Motor neuron (in vitro differentiated cells): Measurements from ENCODE around the gene WDFY1. TPM values are rescaled to one million over a fixed set of nuclear protein-coding genes. Genes with fewer than 3 reads are reported as not detected.

Experiments
- ATAC-seq, 8 experiments: fragments of 200-7000 bp; cut with Tn5 transposase; replicated peaks in 6 of 8; 2 replicates each; pipeline ENCODE4 v1.8.0; 2021; ENCODE audit warnings: mild to moderate bottlenecking in 8 of 8, moderate library complexity in 8 of 8
- H3K27ac ChIP-seq, 2 donors: fragments of 250-450 bp; sonication (Bioruptor Pico); 2 replicates each; pipeline ENCODE4 v1.9.0; 2021; ENCODE audit warnings: antibody characterized with exemption in 2 of 2, mild to moderate bottlenecking in 2 of 2, moderate library complexity in 1 of 2
- H3K4me1 ChIP-seq, 2 donors: fragments of 250-450 bp; sonication (Bioruptor Pico); replicated peaks in 1 of 2; 2 replicates each; pipeline ENCODE4 v1.6.1; 2021; ENCODE audit warnings: antibody characterized with exemption in 2 of 2, mild to moderate bottlenecking in 2 of 2, moderate library complexity in 1 of 2
- H3K4me3 ChIP-seq, 5 donors: fragments of 250-450 bp; sonication (Bioruptor Pico); 2 replicates each; pipeline ENCODE4 v1.9.0; 2021; ENCODE audit warnings: antibody characterized with exemption in 5 of 5, mild to moderate bottlenecking in 5 of 5, moderate library complexity in 4 of 5
- WGBS, 10 experiments: fragments of 450-650 bp; shearing (Covaris generic); methylation state at CpG; one replicate each; pipeline ENCODE4 v1.0.0; 2022; 5-methylcytosine and 5-hydroxymethylcytosine counted together
- in situ Hi-C, 9 experiments: fragments of 400-800 bp; cut with MboI; loops; one replicate each; pipeline ENCODE4 v1.15.0; 2021; ENCODE audit warnings: low sequenced_read_pairs in 9 of 9, low pct_unique_long_range_greater_than_20kb in 2 of 9; ENCODE audit not compliant: unreplicated experiment in 9 of 9
- total RNA-seq, 8 experiments: library from RNA; unstranded; fragments of 300-600 nt; gene quantifications; 2 replicates each; pipeline versions ENCODE4 v1.2.3 to v1.2.4, GENCODE V29; 2022

WDFY1 gene
- total RNA-seq, 8 experiments from 2014 or later = 24.7 to 46.2 (median 30.0) TPM

- ATAC-seq = no peak
- WGBS, 10 experiments = 63 to 100% (median 83%) methylated on average over 1 to 3 of the region's 3 CpGs; no CpG with 5 or more reads in 3 of the 10 experiments
- Histone ChIP-seq H3K4me1 (no peaks in the 10 kb centered on the region), H3K27ac (no peak overlapping the region), H3K4me3 (no peak overlapping the region)
- in situ Hi-C loops = no loop called here
Observed at GRCh38 chr2:223853425-223853837, 91.7 kb downstream of the WDFY1 start.

- in situ Hi-C loops = no loop called here
- ATAC-seq = no peak
- H3K4me1 ChIP-seq = no peaks in the 10 kb centered on the region
- no peak overlapping the region for H3K27ac ChIP-seq
- H3K4me3 ChIP-seq = no peak overlapping the region
- 80 to 100% (median 100%) methylated on average over 1 to 3 of the region's 3 CpGs; no CpG with 5 or more reads in 2 of the 10 experiments for WGBS, 10 experiments
Observed at GRCh38 chr2:223852281-223852795, 92.8 kb downstream of the WDFY1 start.

GRCh38 chr2:223847410-223847809 lies 97.7 kb downstream of the WDFY1 start:
- ATAC-seq = no peak
- no peaks in the 10 kb centered on the region for H3K4me1 ChIP-seq
- no peak overlapping the region for H3K27ac ChIP-seq
- in situ Hi-C loops = no loop called here
- H3K4me3 ChIP-seq = no peak overlapping the region
- WGBS, 10 experiments = 85 to 100% (median 94%) methylated on average over 2 to 7 of the region's 7 CpGs; no CpG with 5 or more reads in 1 of the 10 experiments

- no peaks in the 10 kb centered on the region for H3K4me1 ChIP-seq
Observed at GRCh38 chr2:223846515-223846914, 98.6 kb downstream of the WDFY1 start.

GRCh38 chr2:223841436-223842190 lies 103.5 kb downstream of the WDFY1 start:
- Histone ChIP-seq H3K4me1 (peaks cover 0 to under 1% of the 10 kb centered on the region in 2 donors), H3K4me3 (no peak overlapping the region), H3K27ac (no peak overlapping the region)
- WGBS, 10 experiments = 33 to 100% (median 83%) methylated on average over 1 to 3 of the region's 3 CpGs; no CpG with 5 or more reads in 1 of the 10 experiments
- no peak for ATAC-seq
- in situ Hi-C loops = no loop called here

More at GRCh38 chr2:223846515-223846914, 98.6 kb downstream of the WDFY1 start:
- 20 to 100% (median 94%) methylated on average over 1 of the region's 1 CpG; no CpG with 5 or more reads in 4 of the 10 experiments for WGBS, 10 experiments
- no peak overlapping the region for H3K27ac ChIP-seq
- ATAC-seq = peak in 5 of 8 experiments; percentile 15 to 98 (median 97)
- H3K4me3 ChIP-seq = no peak overlapping the region
- in situ Hi-C loops = no loop called here

- peak; percentile 91 to 95 (median 92) for ATAC-seq
- H3K4me3 ChIP-seq = peak within 1 kb of the TSS; percentile 39 to 69 (median 58)
- 13 to 17% methylated on average over 2 to 4 of the region's 82 CpGs; no CpG with 5 or more reads in 8 of the 10 experiments for WGBS, 10 experiments
- in situ Hi-C loops = no loop called here
- no peak within 1 kb of the TSS for H3K27ac ChIP-seq
- peaks cover 0 to 3% of the 10 kb centered on the region in 2 donors for H3K4me1 ChIP-seq
Observed at GRCh38 chr2:223837287-223838061, 107.7 kb downstream of the WDFY1 start, which contains the start of gene AP1S3. Gene AP1S3, minus strand, starts transcription at chr2:223837582. Its CDS starts 132 bp downstream, at chr2:223837450.

- Histone ChIP-seq H3K4me1 (peaks cover 0 to 3% of the 10 kb centered on the region in 2 donors), H3K4me3 (no peak overlapping the region), H3K27ac (no peak overlapping the region)
- ATAC-seq = no peak
- 20 to 90% (median 73%) methylated on average over 1 to 6 of the region's 15 CpGs; no CpG with 5 or more reads in 2 of the 10 experiments for WGBS, 10 experiments
- in situ Hi-C loops = no loop called here
Observed at GRCh38 chr2:223835701-223836532, 109.2 kb downstream of the WDFY1 start.

GRCh38 chr2:223834431-223834830 lies 110.7 kb downstream of the WDFY1 start:
- ATAC-seq = no peak
- Histone ChIP-seq H3K4me3 (no peak overlapping the region), H3K27ac (no peak overlapping the region), H3K4me1 (peaks cover 0 to 3% of the 10 kb centered on the region in 2 donors)
- in situ Hi-C loops = no loop called here
- 90 to 100% (median 100%) methylated on average over 1 of the region's 1 CpG; no CpG with 5 or more reads in 5 of the 10 experiments for WGBS, 10 experiments

- H3K4me1 ChIP-seq = peaks cover 0 to 3% of the 10 kb centered on the region in 2 donors
- ATAC-seq = no peak
- no peak overlapping the region for H3K27ac ChIP-seq
- no peak overlapping the region for H3K4me3 ChIP-seq
- in situ Hi-C loops = no loop called here
- WGBS, 10 experiments = 24 to 100% (median 85%) methylated on average over 2 to 7 of the region's 8 CpGs
Observed at GRCh38 chr2:223832241-223832903, 112.8 kb downstream of the WDFY1 start.

GRCh38 chr2:223829128-223829527 lies 116.0 kb downstream of the WDFY1 start:
- Histone ChIP-seq H3K4me3 (no peak overlapping the region), H3K27ac (no peak overlapping the region), H3K4me1 (no peaks in the 10 kb centered on the region)
- in situ Hi-C loops = no loop called here
- 60 to 100% (median 100%) methylated on average over 2 to 4 of the region's 5 CpGs; no CpG with 5 or more reads in 5 of the 10 experiments for WGBS, 10 experiments
- no peak for ATAC-seq

- 0 to 92% (median 73%) methylated on average over 1 to 2 of the region's 6 CpGs; no CpG with 5 or more reads in 6 of the 10 experiments for WGBS, 10 experiments
- in situ Hi-C loops = no loop called here
- no peak overlapping the region for H3K4me3 ChIP-seq
- ATAC-seq = no peak
- H3K27ac ChIP-seq = no peak overlapping the region
- H3K4me1 ChIP-seq = no peaks in the 10 kb centered on the region
Observed at GRCh38 chr2:223828314-223828713, 116.8 kb downstream of the WDFY1 start.

- WGBS, 10 experiments = 50 to 100% (median 95%) methylated on average over 1 to 4 of the region's 4 CpGs
- in situ Hi-C loops = no loop called here
- ATAC-seq = no peak
- no peaks in the 10 kb centered on the region for H3K4me1 ChIP-seq
- H3K4me3 ChIP-seq = no peak overlapping the region
- no peak overlapping the region for H3K27ac ChIP-seq
Observed at GRCh38 chr2:223826995-223827394, 118.1 kb downstream of the WDFY1 start.
